Vagina (tissue), 2 donors: ENCODE results near the gene MBD5. TPM values are rescaled to one million over a fixed set of nuclear protein-coding genes. Genes with fewer than 3 reads are reported as not detected.
A peak's percentile ranks its signal among the peaks of the same experiment; 100 is the strongest.

Source experiments
- DNase-seq, 2 donors: peaks; one replicate each; pipeline ENCODE4 v3.0.0-alpha.2; 2017; ENCODE audit errors: extremely low spot score in 2 of 2
- H3K27ac ChIP-seq: fragments of 200-600 bp; sonication (generic); one replicate; pipeline ENCODE4 v1.5.1; 2019
- H3K27me3 ChIP-seq: fragments of 200-600 bp; sonication (generic); one replicate; pipeline ENCODE4 v1.5.1; 2019
- H3K36me3 ChIP-seq, 2 donors: fragments of 200-600 bp; sonication (generic); one replicate each; pipeline ENCODE4 v1.5.1; 2017 to 2019
- H3K4me1 ChIP-seq: fragments of 200-600 bp; sonication (generic); one replicate; pipeline ENCODE4 v1.5.1; 2019
- H3K4me3 ChIP-seq, 2 donors: fragments of 200-600 bp; sonication (generic); 1 replicate in 1 of 2; 2 replicates in 1 of 2; pipeline ENCODE4 v1.5.1; 2016 to 2019
- H3K9me3 ChIP-seq: fragments of 200-600 bp; sonication (generic); one replicate; pipeline ENCODE4 v1.5.1; 2019
- POLR2A ChIP-seq, 2 donors: fragments of 450-650 bp; IDR thresholded peaks; one replicate each; pipeline ENCODE4 v1.6.1; 2017; ENCODE audit warnings: antibody characterized with exemption in 2 of 2, mild to moderate bottlenecking in 2 of 2, moderate library complexity in 2 of 2
- POLR2AphosphoS5 ChIP-seq, 2 donors: sonication (generic); formaldehyde crosslinking; IDR thresholded peaks; one replicate each; pipeline ENCODE4 v1.9.0; 2017; ENCODE audit warnings: antibody characterized with exemption in 2 of 2, mild to moderate bottlenecking in 2 of 2, low read depth in 1 of 2; ENCODE audit not compliant: insufficient read depth in 1 of 2
- intact Hi-C: fragments of 100-400 bp; cut with DNase I; formaldehyde crosslinking; loops from one replicate; pipeline ENCODE4 v1.15.1; 2023
- total RNA-seq: library from RNA; depleted of rRNA; stranded (reverse); fragments of >200 nt; gene quantifications from one replicate; pipeline ENCODE4 v1.2.3, GENCODE V29; 2016
- TF ChIP-seq, protein P1 (sequence below), 3 experiments: fragments of 450-650 bp in 2 of 3; fragments of 200-600 bp in 1 of 3; sonication (generic) in 1 of 3; IDR thresholded peaks; one replicate each; pipeline ENCODE4 v1.5.1; 2017 to 2019; ENCODE audit warnings: antibody characterized with exemption in 3 of 3, mild to moderate bottlenecking in 2 of 3, moderate library complexity in 2 of 3

Gene MBD5
- total RNA-seq, 1 donor from 2014 or later = 32.7 TPM

DNA sequence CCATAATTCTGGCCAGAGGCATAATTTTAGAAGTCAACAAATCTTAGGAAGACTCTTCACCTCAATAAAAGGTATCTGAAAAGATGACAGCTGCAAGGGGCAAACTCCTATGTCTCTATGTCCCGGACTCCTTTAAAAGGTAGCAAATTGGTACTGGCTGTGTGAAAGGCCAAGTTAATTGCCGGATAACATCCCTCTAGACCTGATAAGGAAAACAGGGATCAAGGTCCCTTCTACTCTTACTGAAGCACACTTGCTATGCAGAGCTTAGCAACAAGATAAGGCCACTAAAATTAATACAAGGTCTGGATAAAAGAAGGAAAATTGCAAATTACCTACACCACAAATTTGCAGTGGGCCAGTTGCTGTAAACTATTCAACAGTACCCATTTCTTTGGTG is 482.6 kb downstream of the MBD5 start:
- Histone ChIP-seq H3K36me3 (no peaks in the 10 kb centered on the region), H3K27me3 (no peaks in the 10 kb centered on the region), H3K4me1 (no peaks in the 10 kb centered on the region), H3K9me3 (no peaks in the 10 kb centered on the region), H3K4me3 (no peak overlapping the region), H3K27ac (no peak overlapping the region)
- TF ChIP-seq, protein P1, sequence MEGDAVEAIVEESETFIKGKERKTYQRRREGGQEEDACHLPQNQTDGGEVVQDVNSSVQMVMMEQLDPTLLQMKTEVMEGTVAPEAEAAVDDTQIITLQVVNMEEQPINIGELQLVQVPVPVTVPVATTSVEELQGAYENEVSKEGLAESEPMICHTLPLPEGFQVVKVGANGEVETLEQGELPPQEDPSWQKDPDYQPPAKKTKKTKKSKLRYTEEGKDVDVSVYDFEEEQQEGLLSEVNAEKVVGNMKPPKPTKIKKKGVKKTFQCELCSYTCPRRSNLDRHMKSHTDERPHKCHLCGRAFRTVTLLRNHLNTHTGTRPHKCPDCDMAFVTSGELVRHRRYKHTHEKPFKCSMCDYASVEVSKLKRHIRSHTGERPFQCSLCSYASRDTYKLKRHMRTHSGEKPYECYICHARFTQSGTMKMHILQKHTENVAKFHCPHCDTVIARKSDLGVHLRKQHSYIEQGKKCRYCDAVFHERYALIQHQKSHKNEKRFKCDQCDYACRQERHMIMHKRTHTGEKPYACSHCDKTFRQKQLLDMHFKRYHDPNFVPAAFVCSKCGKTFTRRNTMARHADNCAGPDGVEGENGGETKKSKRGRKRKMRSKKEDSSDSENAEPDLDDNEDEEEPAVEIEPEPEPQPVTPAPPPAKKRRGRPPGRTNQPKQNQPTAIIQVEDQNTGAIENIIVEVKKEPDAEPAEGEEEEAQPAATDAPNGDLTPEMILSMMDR (IDR thresholded peaks at IDR 0.05) = no peak
- TF ChIP-seq POLR2A (IDR thresholded peaks at IDR 0.05) (no peak), POLR2AphosphoS5 (IDR thresholded peaks at IDR 0.05; ENCODE audit: insufficient read depth in 1 of 2, low read depth in 1 of 2) (no peak)
- no peak for DNase-seq
- intact Hi-C loops = no loop called here

DNA sequence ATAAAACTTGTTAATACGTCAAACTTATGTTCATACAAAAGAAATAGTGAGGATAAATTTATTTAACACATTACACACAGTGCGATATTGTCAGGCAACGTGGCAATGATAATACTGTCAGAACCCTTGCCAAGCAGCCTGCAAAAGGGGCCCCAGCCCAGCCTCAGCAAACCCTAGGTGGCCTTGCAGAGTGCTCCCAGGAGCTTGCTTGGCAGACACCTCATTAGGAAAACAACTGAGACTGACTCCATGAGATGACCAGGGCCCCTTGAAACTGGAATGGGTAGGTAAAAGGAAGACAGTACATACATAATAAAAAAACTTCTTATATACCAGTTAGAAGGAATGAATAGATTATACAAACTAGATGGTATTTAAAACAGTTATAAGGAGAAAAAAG is 487.1 kb downstream of the MBD5 start:
- H3K27me3 ChIP-seq = no peaks in the 10 kb centered on the region
- H3K27ac ChIP-seq = no peak overlapping the region
- H3K9me3 ChIP-seq = no peaks in the 10 kb centered on the region
- peaks cover 10% of the 10 kb centered on the region for H3K4me1 ChIP-seq
- no peaks in the 10 kb centered on the region for H3K36me3 ChIP-seq
- TF ChIP-seq, protein P1 (IDR thresholded peaks at IDR 0.05) = no peak
- TF ChIP-seq POLR2AphosphoS5 (IDR thresholded peaks at IDR 0.05; ENCODE audit: insufficient read depth in 1 of 2, low read depth in 1 of 2) (no peak), POLR2A (IDR thresholded peaks at IDR 0.05) (no peak)
- DNase-seq = no peak
- no peak overlapping the region for H3K4me3 ChIP-seq
- intact Hi-C loops = no loop called here

DNA sequence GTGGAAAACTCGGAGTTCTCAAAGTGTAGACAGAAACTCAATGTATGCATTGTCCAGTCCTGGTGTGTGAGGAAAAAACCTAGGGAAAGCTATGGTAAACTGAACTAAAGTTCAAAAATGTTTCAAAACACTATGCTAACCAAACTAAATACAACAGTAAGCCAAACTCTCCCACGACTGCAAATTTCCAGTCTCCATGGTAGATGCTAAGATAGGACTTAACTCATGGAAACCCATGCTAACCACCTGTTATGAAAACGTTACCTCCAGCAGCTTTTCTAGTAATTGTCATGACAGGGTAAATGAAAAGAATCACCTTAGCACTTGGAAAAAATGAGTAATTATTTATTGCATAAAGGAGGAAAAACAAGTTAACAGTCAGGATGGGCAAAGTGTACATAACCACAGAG is 488.0 kb downstream of the MBD5 start:
- Histone ChIP-seq H3K36me3 (no peaks in the 10 kb centered on the region), H3K27me3 (no peaks in the 10 kb centered on the region), H3K9me3 (no peaks in the 10 kb centered on the region), H3K4me3 (peak overlapping the region in 1 of 2 donors; percentile 28), H3K4me1 (peaks cover 10% of the 10 kb centered on the region), H3K27ac (no peak overlapping the region)
- TF ChIP-seq, protein P1 (IDR thresholded peaks at IDR 0.05) = no peak
- TF ChIP-seq POLR2A (IDR thresholded peaks at IDR 0.05) = no peak
- TF ChIP-seq POLR2AphosphoS5 (IDR thresholded peaks at IDR 0.05; ENCODE audit: insufficient read depth in 1 of 2, low read depth in 1 of 2) = no peak
- intact Hi-C loops = no loop called here
- DNase-seq = no peak

DNA sequence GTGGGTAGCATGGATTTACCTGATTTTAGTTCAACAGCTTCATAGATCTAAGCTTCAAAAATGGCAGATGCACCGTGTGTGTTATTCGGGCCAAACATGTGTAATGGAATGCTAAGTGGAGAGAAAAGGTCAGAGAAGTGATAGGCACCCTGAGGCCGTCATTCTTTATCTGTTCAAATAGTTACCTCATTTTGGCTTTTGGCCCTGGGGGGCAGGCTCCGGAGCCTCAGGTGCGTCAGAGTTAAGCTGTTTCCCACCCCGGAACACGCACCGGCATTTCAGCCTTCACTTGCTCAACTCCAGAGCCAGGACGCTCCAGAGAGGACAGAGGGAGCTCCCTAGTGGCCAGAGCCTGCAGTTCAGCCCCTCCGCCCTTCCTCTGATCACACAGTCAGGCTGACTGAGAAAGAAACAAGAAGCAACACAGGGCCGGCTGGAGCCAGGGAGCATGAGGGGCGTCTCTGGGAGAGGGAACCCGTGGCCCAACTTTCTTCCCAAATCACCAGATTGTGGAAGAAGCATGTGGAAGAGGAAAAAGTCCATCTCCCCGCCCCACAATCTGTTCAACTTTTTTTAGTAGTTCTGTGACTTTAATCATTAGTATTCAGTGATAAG is 488.5 kb downstream of the MBD5 start:
- peaks cover 10% of the 10 kb centered on the region for H3K4me1 ChIP-seq
- intact Hi-C loops = no loop called here
- no peak overlapping the region for H3K27ac ChIP-seq
- H3K9me3 ChIP-seq = no peaks in the 10 kb centered on the region
- TF ChIP-seq POLR2AphosphoS5 (IDR thresholded peaks at IDR 0.05; ENCODE audit: insufficient read depth in 1 of 2, low read depth in 1 of 2) (peak in 1 of 2 donors; percentile 18), POLR2A (IDR thresholded peaks at IDR 0.05) (no peak)
- TF ChIP-seq, protein P1 (IDR thresholded peaks at IDR 0.05) = peak; percentile 57 to 81 (median 79)
- peak overlapping the region in 1 of 2 donors; percentile 28 for H3K4me3 ChIP-seq
- no peak for DNase-seq
- H3K36me3 ChIP-seq = no peaks in the 10 kb centered on the region
- no peaks in the 10 kb centered on the region for H3K27me3 ChIP-seq

DNA sequence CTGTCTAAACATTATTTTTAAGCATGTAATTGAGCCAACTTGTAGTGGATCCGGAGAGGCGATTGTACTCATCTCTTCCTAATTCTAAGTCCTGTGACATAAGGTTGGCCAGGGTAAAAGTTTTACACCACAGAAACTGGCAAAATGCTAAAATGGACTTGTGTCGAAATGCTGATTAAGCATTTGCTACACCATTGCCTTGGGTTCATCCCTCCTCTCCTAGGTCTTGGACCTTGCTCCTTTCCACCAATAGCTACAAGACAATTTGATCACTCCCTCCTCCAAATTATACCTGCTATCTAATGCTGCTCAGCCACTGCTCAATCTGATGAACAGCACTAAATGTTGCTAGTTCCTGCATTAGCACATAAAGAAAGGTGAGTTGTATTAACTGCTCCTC is 491.0 kb downstream of the MBD5 start:
- no peaks in the 10 kb centered on the region for H3K27me3 ChIP-seq
- intact Hi-C loops = no loop called here
- DNase-seq = no peak
- TF ChIP-seq POLR2A (IDR thresholded peaks at IDR 0.05) = no peak
- TF ChIP-seq, protein P1 (IDR thresholded peaks at IDR 0.05) = no peak
- no peak for TF ChIP-seq POLR2AphosphoS5 (IDR thresholded peaks at IDR 0.05; ENCODE audit: insufficient read depth in 1 of 2, low read depth in 1 of 2)
- H3K27ac ChIP-seq = no peak overlapping the region
- no peaks in the 10 kb centered on the region for H3K9me3 ChIP-seq
- no peak overlapping the region for H3K4me3 ChIP-seq
- no peaks in the 10 kb centered on the region for H3K36me3 ChIP-seq
- H3K4me1 ChIP-seq = peaks cover 10% of the 10 kb centered on the region
